CD4-positive, alpha-beta T cell treated with Interleukin-15 for 1 hour (primary cell): ENCODE results near the gene NDUFAF5.

Source experiments
- DNase-seq: peaks from one replicate; pipeline ENCODE4 v3.0.0-alpha.2; 2020

Gene NDUFAF5

GRCh38 chr20:13825465-13825864 lies 40.6 kb downstream of the NDUFAF5 start:
- DNase-seq, result no peak

GRCh38 chr20:13831476-13831875 lies 46.6 kb downstream of the NDUFAF5 start:
- DNase-seq, result no peak

- DNase-seq, result no peak
Observed at GRCh38 chr20:13838664-13839063, 53.8 kb downstream of the NDUFAF5 start.

- no peak for DNase-seq
Observed at GRCh38 chr20:13839421-13840092, 54.7 kb downstream of the NDUFAF5 start.

- DNase-seq, result no peak
Observed at GRCh38 chr20:13840093-13840465, 55.3 kb downstream of the NDUFAF5 start.

- no peak for DNase-seq
Observed at GRCh38 chr20:13841206-13841605, 56.4 kb downstream of the NDUFAF5 start.

- no peak for DNase-seq
Observed at GRCh38 chr20:13844296-13844695, 59.5 kb downstream of the NDUFAF5 start.

GRCh38 chr20:13851279-13851678 lies 66.5 kb downstream of the NDUFAF5 start:
- no peak for DNase-seq

- DNase-seq, result no peak
Observed at GRCh38 chr20:13852306-13852705, 67.5 kb downstream of the NDUFAF5 start.

- DNase-seq, result no peak
Observed at GRCh38 chr20:13855613-13856012, 70.8 kb downstream of the NDUFAF5 start.

- DNase-seq, result no peak
Observed at GRCh38 chr20:13856354-13856753, 71.5 kb downstream of the NDUFAF5 start.

GRCh38 chr20:13857304-13857703 lies 72.5 kb downstream of the NDUFAF5 start:
- DNase-seq, result no peak

- no peak for DNase-seq
Observed at GRCh38 chr20:13857961-13858360, 73.1 kb downstream of the NDUFAF5 start.

- DNase-seq, result no peak
Observed at GRCh38 chr20:13858439-13858838, 73.6 kb downstream of the NDUFAF5 start.

GRCh38 chr20:13858871-13859270 lies 74.0 kb downstream of the NDUFAF5 start:
- DNase-seq, result no peak

- no peak for DNase-seq
Observed at GRCh38 chr20:13862245-13862644, 77.4 kb downstream of the NDUFAF5 start.

- DNase-seq, result no peak
Observed at GRCh38 chr20:13863244-13863643, 78.4 kb downstream of the NDUFAF5 start.

- no peak for DNase-seq
Observed at GRCh38 chr20:13865156-13865555, 80.3 kb downstream of the NDUFAF5 start.

GRCh38 chr20:13865791-13866351 lies 81.0 kb downstream of the NDUFAF5 start:
- DNase-seq, result no peak

GRCh38 chr20:13868331-13868730 lies 83.5 kb downstream of the NDUFAF5 start:
- DNase-seq, result peak; percentile 38

GRCh38 chr20:13870170-13870748 lies 85.4 kb downstream of the NDUFAF5 start:
- no peak for DNase-seq
